ENCODE data around the gene ANKDD1B.
A peak's percentile ranks its signal among the peaks of the same experiment; 100 is the strongest.

ANKDD1B gene

DNA sequence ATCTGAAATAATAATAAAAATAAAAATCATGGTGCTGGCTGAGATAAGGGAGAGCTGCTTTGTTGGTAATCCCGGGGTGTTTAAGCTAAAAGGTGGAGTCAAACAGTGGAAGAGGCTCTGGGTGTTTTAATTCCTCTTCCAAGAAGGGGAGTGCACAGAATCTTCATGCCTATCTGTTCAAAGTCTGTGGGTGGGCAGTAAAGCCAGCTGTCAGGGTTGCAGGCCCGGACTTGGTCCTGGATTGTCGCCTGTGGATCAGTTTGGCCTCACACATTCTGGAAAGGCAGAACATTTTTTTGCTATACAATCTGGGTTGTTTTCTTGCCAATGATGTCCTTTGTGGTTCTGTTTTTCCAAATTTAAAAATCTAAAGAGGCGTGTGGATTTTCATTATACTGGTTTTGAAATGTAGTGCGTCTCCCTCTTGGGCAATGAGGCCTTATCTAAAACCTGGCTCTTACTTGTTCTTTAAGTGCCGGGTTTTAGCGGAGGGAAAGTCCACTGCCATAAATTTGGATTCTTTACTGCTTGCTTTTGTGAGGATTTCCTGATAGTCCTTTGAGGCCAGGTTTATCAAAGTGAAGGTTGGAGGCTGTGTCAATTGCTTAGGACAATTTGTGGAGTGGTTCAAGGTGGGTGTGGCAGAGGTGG lies 5.8 kb downstream of the ANKDD1B start:
- peak; percentile 16 for DNase-seq

DNA sequence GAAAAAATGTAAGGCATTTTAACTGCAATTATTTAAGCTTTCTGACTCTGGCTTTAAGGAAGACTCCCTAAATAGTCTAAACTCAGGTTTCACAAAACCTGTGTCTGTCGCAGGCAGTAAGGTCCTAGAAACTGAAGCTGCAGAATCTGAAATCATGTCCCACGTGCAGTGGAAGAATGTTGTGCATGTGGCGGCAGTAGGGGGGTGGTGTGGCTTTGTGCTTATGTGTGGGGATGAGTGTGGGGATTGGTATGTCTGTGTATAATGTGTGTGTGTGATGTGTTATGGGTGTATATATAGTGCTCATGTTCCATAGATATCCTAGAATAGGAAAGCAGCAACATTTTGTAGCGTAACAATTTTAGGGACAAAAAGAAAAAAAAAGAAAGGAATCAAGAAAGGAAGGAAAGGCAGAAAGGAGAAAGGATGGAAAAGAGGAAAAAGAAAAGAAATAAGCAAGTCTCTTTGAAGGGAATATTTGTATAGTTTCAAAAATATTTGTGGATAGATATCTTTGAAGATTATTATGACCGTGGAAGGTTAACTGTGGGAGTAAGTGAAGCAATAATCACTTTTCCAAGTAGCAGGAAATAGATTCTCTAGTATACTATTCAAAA lies 6.6 kb downstream of the ANKDD1B start:
- DNase-seq: no peak

DNA sequence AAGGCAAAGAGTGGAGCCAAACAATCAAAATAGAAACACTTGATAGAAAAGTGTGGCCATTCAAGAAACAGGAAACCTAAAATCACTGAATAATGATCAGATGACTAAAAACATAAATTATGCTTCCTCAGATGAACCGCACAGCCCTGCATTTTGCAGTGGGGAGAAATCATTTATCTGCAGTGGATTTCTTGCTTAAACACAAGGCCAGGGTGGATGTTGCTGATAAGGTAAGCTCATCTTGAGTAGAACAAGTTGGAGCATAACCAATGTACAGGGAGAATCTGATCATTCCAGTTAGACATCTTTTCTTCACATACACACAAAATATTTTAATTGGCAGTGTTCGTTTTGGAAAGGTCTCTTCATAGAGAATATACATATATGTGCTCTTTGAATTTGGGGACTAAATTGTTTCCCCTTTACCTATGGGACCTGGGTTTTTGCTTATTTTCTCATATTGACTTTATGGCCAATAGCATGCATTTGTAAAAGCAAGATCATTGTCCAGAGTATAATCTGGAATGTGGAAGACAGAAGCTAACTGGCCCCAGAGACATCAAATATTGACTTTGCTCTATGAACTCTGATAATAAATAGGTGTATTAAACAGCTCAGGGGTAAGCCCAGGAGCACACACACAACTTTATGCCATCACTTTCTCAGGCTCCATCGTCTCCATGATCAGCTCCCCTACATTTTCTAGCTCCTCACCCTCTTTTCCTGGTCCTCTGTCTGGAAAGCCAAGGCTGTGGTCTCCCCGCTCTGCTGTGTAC lies 9.1 kb downstream of the ANKDD1B start:
- DNase-seq: peak; percentile 8

DNA sequence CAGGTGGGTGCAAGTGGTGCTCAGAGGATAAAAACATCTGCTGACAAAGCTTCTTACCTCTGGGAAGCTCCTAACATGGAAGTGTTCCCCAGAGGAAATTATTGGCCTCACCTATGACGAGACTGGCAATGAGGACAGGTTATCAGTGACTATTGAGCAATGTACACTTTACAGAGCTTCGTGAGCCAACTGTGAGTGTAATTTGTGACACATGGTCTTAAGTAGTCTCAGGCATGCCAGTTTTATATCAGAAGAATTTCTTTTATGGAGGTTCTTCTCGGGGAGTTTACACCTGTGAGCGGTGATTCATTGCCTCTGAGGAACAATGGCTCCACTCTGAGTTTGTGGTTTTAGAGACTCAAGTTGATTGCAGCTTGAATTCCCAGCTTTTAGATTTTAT lies 11.3 kb downstream of the ANKDD1B start:
- DNase-seq: no peak

DNA sequence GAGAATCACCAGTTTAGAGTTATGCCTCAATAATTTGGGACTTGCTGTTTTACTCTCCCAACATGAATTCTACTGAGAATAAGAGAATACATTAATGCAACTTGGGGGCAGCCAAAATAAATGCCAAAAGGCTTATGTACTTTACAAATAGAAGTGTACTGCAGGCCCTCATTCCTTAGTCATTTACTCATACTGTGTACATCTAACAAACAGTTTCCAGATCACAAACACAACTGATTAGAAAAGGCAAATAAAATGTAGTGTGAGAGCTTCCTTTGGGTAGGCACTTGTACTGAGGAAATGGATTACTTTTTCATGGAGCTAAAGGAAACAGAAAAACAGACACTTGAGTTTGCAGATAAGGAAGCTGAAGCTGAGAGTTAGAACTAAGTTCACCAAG lies 12.6 kb downstream of the ANKDD1B start:
- DNase-seq: no peak

DNA sequence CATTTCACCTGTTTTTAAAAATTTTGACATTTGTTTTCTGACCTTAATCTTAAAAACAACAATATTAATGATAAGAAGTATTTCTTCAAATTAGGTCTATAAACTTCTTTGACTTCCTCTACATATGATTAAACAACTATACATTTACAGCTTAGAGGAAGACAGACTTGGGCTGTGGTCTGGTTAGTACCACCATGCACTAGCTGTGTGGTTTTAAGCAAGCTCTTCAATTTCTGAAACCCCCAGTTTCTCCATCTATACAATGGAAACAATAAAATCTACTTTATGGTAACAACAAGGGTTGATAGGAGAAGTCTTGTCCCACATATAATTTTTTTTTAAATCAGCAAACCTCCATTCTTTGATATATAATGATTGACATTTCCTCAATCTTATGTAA lies 15.7 kb downstream of the ANKDD1B start:
- no peak for DNase-seq

DNA sequence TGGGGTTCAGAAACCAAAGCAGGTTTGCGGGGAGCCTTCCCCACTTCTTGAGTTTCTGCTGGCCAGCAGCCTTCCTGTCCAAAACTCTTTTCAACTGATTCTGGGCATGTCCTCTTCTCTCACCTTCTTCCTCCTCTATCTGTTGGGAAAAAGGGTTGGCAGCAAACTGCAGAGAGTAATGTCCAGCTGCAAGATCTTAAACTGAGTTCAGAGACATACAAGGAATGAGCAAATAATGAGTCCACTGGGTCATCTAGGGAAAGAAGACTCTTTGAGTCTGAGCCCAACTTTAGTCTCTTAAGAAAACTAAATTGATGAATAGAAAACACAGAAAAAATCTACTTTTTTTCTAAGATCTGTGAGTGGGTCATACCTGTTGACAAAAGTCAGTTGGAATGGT lies 16.5 kb downstream of the ANKDD1B start:
- no peak for DNase-seq

DNA sequence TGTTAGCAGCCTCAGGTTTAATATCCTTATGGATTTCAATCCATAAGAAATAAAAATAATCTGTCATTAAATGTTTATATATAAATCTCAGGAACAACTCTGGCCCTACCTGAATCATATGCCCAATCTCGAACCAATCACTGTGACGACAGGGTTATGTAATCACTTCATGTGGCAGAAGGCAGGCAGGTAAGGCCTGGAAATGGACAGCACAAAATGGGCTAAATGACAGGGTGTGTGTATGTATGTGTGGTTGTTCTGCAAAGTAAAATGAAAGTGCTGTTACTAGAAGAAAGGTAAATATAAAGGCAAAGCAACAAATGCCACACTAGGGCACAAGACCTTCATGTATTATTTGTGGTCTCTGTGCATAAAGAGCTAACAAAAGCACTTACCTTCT lies 19.6 kb downstream of the ANKDD1B start:
- DNase-seq: no peak

DNA sequence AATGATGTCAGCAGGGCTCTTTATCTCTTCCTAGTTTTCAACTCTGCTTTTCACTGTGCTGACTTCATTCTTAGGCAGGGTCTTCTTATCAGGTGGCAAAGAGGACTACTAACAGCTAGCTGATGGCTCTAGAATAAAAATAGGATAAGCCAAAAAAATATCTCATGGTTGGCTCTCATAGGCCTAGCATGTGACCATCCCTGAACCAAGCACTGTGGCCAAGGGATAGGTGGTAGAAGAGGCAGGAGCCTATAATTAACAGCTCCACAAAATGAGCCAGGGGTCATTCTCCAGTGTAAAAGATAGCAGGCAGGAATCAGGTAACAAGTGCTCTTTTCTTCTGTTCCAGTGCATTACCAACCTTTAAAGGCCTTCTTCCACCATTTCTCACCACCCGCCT lies 21.1 kb downstream of the ANKDD1B start:
- no peak for DNase-seq

DNA sequence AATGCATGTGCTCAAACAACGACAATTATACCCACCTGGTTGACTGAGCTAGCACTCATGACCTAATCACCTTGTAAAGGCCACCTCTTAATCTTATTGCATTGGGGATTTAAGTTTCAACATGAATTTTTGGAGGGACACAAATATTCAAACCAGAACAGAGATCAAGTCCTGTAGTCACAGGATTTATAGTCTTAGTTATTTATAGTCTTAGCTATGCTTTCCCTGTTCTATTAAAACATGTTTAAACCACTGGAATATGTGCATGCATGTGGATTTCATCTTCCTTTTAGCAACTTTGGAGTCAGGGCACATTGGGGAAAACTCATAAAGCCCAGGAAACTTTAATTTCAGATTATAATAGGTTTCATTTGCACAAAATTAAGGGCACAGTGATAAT lies 26.7 kb downstream of the ANKDD1B start:
- no peak for DNase-seq

DNA sequence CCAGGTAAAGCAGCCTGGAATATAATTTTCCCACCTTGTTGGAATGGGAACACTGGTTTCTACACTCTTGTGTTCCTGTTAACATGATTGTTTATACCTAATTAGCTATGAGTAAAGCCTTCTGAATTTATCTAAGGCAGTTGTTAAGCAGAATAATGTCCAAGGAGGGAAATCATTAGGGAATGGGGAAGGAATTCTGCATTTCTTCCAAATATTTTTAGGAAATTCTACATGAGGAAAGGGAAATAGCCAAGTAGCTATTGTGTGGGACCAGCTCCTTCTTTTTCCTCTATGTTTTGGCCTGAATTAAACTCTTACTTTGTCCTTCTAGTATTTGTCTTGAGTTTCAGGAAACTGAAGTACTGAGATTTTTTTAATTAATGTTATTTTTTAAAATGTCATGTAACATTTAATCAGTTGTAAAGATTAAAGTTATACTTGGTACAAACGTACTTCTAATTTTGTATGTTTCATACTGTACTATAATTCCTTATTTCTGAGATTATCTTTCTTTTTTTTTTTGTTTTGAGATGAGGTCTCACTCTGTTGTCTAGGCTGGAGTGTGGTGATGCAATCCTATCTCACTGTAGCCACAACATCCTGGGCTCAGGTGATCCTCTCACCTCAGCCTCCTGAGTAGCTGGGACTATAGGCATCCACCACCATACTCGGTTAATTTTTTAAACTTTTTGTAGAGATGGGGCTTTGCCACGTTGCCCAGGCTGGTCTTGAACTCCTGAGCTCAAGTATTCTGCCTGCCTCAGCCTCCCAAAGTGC lies 28.5 kb downstream of the ANKDD1B start:
- DNase-seq: no peak

DNA sequence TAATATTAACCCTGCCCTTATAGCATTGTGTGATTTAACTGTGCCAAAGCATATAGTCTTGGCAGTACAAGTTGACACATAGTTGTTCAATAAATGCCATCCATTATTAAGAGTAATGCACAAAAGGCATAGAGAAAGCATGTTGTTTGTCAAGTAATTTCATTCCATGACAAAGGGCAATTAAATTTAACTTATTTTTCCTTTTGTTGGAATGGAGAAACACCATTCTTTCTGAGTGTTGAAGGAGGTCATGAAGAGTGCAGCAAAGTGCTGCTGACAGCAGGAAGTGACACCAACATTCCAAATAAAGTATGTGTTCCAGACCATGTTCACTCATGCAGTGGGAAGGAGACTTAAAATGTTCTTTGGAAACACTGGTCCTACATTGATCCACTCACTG lies 29.1 kb downstream of the ANKDD1B start:
- DNase-seq: no peak

DNA sequence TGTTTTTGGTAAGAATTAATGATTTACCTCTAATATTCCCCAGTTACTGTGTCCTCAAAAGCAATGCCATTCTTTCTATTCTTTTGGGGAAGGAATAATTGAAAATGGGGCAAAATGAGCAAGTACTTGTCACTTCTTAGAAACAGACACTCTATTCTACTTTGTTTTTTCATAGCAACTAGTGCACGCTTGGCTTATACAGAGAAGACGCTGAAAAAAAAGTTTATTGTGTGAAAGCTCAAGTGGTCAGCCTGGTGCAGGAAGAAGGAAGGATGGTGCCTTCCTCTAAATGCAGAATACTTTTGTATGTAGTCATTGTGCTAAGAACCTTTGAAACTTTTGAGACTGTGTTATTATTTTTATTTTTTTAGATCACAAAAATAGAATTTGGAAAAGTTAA lies 29.6 kb downstream of the ANKDD1B start:
- DNase-seq: no peak

DNA sequence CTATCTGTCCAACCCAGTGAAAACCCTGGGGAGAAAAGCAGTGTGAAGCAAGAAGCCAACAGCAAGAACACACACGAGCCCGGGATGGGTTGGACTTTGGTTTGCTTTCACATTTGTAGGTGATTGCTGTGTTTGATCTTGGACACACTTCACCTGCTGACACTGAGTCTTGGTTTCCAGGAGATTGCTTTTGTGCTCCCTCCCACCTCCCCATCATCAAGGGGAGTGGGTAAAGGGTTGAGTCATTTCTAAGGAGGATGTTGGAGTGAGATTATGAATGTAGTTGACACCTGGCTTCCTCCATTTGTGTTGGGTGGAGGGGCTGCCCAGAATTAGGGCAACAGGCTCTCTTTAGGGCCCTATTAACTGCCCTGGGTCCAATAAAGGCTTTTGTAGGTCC lies 37.5 kb downstream of the ANKDD1B start:
- no peak for DNase-seq

DNA sequence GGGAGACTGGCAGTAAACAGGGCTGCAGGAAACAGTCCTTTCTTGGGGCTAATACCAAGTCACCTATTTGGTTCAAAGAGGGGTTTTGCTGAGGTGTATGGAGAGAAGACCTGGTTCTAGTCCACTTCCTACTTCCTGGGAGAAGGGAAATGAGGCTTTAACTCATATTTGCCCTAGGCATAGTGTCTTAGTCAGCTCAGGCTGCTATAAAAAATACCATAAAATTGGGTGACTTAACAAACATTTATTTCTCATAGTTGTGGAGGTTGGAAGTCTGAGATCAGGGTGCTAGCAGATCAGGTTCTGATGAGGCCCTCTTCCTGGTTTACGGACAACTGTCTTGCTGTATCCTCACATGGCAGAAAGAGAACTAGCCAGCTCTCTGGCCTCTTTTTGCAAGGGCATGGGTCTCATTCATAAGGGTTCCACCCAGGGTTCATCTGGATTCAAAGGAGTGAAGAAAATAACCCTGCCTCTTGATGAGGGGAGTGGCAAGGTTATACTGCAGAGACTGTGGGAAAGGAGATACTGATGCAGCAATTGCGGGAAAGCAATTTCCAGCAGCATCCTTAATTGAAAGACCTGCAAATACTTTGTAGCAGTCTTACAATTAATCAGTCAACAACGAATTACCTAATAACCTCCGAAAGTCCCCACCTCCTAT lies 40.5 kb downstream of the ANKDD1B start:
- no peak for DNase-seq

DNA sequence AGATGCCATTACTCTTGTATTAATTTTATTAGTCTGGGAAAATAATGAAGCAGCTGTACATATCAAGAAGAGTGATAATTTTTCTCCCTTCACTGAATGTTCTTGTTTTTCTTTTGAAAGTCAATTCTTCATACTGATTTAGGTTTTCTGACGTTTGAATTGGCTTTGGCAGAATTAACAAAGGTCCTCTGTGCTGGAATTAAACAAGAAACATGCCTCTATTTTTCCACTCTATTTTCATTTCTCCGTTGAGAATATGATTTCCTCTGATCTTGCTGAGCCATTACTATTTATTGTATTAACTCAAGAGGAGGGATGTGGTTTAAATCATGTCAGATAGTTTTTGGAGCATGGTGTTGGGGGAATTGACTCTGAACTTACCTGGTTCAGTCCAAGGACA lies 42.3 kb downstream of the ANKDD1B start:
- DNase-seq: no peak

DNA sequence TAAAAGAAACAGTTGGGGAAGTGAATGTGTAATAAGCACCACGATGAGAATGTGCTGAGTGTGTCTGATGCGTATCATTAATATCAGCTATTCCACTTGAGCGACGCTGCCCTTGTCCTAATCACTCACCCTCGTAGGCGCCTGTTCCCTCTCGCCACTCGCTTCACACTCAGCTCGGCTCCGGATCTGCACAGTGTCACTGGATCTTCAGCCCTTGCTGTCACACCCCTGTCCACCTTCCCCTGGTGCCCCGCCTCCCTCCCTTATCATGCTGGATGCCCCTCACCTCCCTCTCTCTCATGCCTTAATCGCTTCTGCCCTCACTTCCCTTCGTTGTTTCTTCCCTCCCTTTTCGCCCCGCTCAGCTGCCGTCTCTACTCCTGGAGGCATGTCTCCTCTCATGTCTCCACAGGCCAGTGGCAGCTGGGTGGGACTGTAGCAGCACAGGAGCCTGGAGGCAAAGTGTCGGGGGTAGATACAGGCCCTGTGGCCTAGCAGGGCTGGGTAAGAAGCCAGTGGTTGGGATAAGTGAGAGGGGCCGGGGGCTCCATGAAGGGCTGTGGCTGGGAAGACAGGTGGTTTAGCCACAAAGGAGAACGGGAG lies 43.5 kb downstream of the ANKDD1B start:
- DNase-seq: no peak

DNA sequence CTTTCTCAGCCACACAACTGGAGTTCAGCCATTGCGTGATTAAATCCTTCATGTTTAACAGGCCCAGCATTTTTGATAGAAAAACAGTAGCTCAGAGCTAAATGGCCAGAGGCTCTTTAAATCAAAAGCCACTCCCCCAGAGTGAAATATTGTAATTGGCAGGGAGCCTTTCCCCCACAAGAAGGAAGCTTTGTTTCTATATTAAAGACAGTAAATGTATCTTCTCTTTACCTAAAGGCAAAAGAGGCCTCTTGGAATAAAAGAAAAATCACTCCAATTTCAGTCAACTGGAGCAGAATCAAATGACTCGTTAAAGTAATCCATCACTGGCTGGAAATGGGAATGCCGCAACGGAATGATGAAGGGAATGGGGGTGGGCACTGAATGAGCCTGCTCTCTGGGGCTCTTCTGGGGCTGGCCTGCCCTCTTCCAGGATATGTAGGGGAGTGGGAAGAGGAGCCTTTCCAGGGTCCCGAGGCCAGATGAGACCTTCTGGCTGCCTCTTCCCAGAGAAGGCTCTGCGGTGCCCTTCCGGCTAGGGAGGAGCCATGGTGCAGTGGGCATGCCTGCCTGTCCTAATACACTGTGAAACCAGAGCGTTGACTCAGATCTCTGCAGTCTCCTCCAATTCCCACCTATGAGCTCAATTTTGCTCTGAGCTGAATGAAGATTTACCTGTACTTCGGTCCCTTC lies 45.2 kb downstream of the ANKDD1B start:
- DNase-seq: peak; percentile 71

DNA sequence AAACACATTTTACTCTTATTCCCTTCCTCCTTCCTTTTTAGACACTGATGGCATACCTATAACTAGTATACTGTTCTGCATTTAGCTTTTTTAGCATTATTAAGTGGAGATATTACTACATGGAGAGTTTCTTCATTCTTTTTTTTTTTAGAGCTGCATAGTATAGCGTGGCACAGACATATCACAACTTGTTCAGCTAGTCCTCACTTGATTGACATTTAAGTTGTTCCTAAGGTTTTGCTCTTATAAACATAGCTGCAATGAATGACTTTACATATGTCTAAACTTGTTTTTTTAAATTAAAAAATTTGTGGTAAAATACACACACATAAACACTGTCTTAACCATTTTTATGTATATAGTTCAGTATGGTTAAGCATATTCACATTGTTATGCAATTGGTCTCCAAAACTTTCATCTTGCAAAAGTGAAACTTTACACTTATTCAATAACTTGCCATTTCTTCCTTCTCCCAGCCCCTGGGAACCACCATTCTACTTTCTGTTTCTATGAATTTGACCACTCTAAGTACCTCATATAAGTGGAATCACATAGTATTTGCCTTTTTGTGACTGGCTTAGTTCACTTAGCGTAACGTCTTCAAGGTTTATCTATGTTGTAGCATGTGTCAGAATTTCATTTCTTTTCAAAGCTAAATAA lies 48.7 kb downstream of the ANKDD1B start:
- no peak for DNase-seq

DNA sequence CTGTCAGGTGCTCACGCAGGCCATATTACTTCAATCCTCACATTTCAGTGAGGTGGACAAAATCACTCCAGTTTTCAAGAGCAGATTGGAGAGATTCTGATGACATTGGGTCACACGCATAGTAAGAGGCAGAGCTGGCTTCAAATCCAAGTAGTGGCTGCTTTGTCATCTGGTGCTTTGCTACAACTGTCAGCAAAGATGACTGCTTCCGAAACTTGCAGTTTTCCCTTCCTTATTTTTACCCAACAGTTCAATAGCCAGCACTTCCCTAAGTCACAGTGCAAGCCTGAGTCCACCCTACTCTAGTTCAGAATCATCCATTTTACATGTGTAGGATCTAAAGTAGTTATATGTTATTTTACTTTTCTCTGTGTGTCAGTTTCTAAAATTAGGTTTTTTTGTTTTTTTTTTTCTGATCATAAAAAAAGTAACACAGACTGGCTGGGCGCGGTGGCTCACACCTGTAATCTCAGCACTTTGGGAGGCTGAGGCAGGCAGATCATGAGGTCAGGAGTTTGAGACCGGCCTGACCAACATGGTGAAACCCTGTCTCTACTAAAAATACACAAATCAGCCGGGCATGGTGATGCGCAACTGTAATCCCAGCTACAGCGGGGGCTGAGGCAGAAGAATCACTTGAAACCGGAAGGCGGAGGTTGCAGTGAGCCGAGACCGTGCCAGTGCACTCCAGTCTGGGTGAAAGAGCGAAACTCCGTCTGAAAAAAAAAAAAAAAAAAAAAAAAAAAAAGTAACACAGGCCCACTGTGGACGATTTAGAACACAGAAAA lies 49.6 kb downstream of the ANKDD1B start:
- DNase-seq: no peak

DNA sequence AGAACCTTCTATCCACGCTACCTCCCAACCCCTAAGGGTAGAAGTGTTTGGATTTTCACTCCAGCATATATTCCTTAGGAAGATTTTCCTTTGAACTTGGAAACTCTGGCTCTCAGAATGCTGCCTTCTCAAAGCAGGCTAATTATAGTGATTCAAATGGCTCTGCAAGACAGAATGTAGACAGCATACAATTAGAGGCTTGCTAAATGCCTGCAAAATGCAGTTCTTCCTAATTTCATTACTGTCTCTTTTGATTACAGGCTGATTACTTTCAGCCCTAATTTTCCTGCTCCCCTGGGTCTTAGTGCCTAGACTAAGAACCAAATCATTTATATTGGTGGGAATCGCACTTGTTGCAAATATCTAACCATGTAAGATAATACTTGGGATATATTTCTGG lies 50.8 kb downstream of the ANKDD1B start:
- DNase-seq: no peak
